ENCODE results near the gene ROR1.

- TF ChIP-seq CTCF (IDR thresholded peaks at IDR 0.05) (no peak), EZH2 (IDR thresholded peaks at IDR 0.05; ENCODE audit: borderline replicate concordance, insufficient read depth, low read depth, low read length, poor library complexity, severe bottlenecking) (no peak)
Measured at GRCh38 chr1:63946866-63947491, 173.2 kb downstream of the ROR1 start.
